Chondrocyte (in vitro differentiated cells): ENCODE measurements around the gene GYG2. TPM values are rescaled to one million over a fixed set of nuclear protein-coding genes. Genes with fewer than 3 reads are reported as not detected.

Experiments
- DNase-seq: peaks from one replicate; pipeline ENCODE4 v3.0.0; 2021; ENCODE audit warnings: mixed read lengths, low spot score
- H3K27ac Mint-ChIP-seq: one replicate; pipeline ENCODE4 v1.8.0; 2021; ENCODE audit warnings: mild to moderate bottlenecking, moderate library complexity, mixed read lengths; ENCODE audit not compliant: unreplicated experiment
- H3K27me3 Mint-ChIP-seq: 2 replicates; pipeline ENCODE4 v1.8.0; 2021; ENCODE audit warnings: low read depth, mixed read lengths
- H3K36me3 Mint-ChIP-seq: 2 replicates; pipeline ENCODE4 v1.8.0; 2021; ENCODE audit warnings: low read depth, mixed read lengths
- H3K4me1 Mint-ChIP-seq: 2 replicates; pipeline ENCODE4 v1.8.0; 2021; ENCODE audit warnings: low read depth, mild to moderate bottlenecking, mixed read lengths
- H3K4me3 Mint-ChIP-seq: one replicate; pipeline ENCODE4 v1.8.0; 2021; ENCODE audit warnings: mild to moderate bottlenecking, moderate library complexity, mixed read lengths; ENCODE audit not compliant: unreplicated experiment
- H3K9me3 Mint-ChIP-seq: 2 replicates; pipeline ENCODE4 v1.8.0; 2021; ENCODE audit warnings: low read depth, mixed read lengths
- CTCF ChIP-seq: fragments of 200-600 bp; sonication (generic); IDR thresholded peaks from 2 replicates; pipeline ENCODE4 v1.5.0; 2021; ENCODE audit warnings: antibody characterized with exemption, mild to moderate bottlenecking, moderate library complexity
- total RNA-seq: library from RNA; stranded (reverse); gene quantifications from 3 replicates; pipeline ENCODE4 v1.2.1, GENCODE V29; 2021

GYG2 gene
- total RNA-seq, 1 donor from 2014 or later = 12.1 TPM

GRCh38 chrX:2862404-2862803, 33.7 kb downstream of the GYG2 start:
- H3K27me3 Mint-ChIP-seq = no peaks in the 10 kb centered on the region
- H3K36me3 Mint-ChIP-seq = peaks cover 2% of the 10 kb centered on the region
- H3K9me3 Mint-ChIP-seq = no peaks in the 10 kb centered on the region
- H3K27ac Mint-ChIP-seq = no peak overlapping the region
- DNase-seq = no peak
- no peak overlapping the region for H3K4me3 Mint-ChIP-seq
- H3K4me1 Mint-ChIP-seq = peaks cover 14% of the 10 kb centered on the region
- TF ChIP-seq CTCF = no peak

GRCh38 chrX:2863646-2864045, 34.9 kb downstream of the GYG2 start:
- H3K27me3 Mint-ChIP-seq = no peaks in the 10 kb centered on the region
- H3K4me3 Mint-ChIP-seq = no peak overlapping the region
- H3K4me1 Mint-ChIP-seq = peaks cover 14% of the 10 kb centered on the region
- H3K9me3 Mint-ChIP-seq = no peaks in the 10 kb centered on the region
- H3K36me3 Mint-ChIP-seq = peaks cover 2% of the 10 kb centered on the region
- TF ChIP-seq CTCF = no peak
- H3K27ac Mint-ChIP-seq = peak overlapping the region; percentile 50
- no peak for DNase-seq

- Mint-ChIP-seq H3K27ac (no peak overlapping the region), H3K27me3 (no peaks in the 10 kb centered on the region), H3K4me3 (no peak overlapping the region), H3K36me3 (peaks cover 2% of the 10 kb centered on the region), H3K9me3 (peaks cover 5% of the 10 kb centered on the region), H3K4me1 (peaks cover 14% of the 10 kb centered on the region)
- no peak for DNase-seq
- TF ChIP-seq CTCF = no peak
These were observed 38.5 kb downstream of the GYG2 start for GRCh38 chrX:2867206-2867605.

- Mint-ChIP-seq H3K27ac (no peak overlapping the region), H3K36me3 (peaks cover 5% of the 10 kb centered on the region), H3K4me1 (no peaks in the 10 kb centered on the region), H3K4me3 (no peak overlapping the region), H3K9me3 (peaks cover 12% of the 10 kb centered on the region), H3K27me3 (no peaks in the 10 kb centered on the region)
- no peak for DNase-seq
- no peak for TF ChIP-seq CTCF
These were observed 41.9 kb downstream of the GYG2 start for GRCh38 chrX:2870650-2871049.

- DNase-seq = no peak
- H3K27me3 Mint-ChIP-seq = no peaks in the 10 kb centered on the region
- peaks cover 6% of the 10 kb centered on the region for H3K36me3 Mint-ChIP-seq
- peaks cover 12% of the 10 kb centered on the region for H3K9me3 Mint-ChIP-seq
- no peak overlapping the region for H3K4me3 Mint-ChIP-seq
- no peaks in the 10 kb centered on the region for H3K4me1 Mint-ChIP-seq
- TF ChIP-seq CTCF = no peak
- no peak overlapping the region for H3K27ac Mint-ChIP-seq
These were observed 43.1 kb downstream of the GYG2 start for GRCh38 chrX:2871831-2872230.
